H9 (cell line): Measurements from ENCODE around the gene BOLA3. TPM values are rescaled to one million over a fixed set of nuclear protein-coding genes. Genes with fewer than 3 reads are reported as not detected.

Source experiments
- DNase-seq: peaks from one replicate; pipeline ENCODE4 v3.0.0-alpha.2; 2017
- H2AFZ ChIP-seq: one replicate; pipeline ENCODE4 v1.6.1; 2013; ENCODE audit warnings: mild to moderate bottlenecking, low read length, control low read depth, moderate library complexity
- H2AK5ac ChIP-seq: 2 replicates; pipeline ENCODE4 v1.6.1; 2013; ENCODE audit warnings: low read length, control low read depth, mixed read lengths; ENCODE audit not compliant: insufficient read length
- H2BK120ac ChIP-seq: one replicate; pipeline ENCODE4 v1.6.1; 2013; ENCODE audit warnings: low read depth, mild to moderate bottlenecking, low read length, control low read depth, inconsistent platforms; ENCODE audit not compliant: poor library complexity, severe bottlenecking
- H2BK12ac ChIP-seq: 2 replicates; pipeline ENCODE4 v1.6.1; 2013; ENCODE audit warnings: low read length, control low read depth, mixed read lengths, low read depth; ENCODE audit not compliant: insufficient read length
- H2BK15ac ChIP-seq: 2 replicates; pipeline ENCODE4 v1.6.1; 2013; ENCODE audit warnings: low read depth, low read length, control low read depth
- H2BK20ac ChIP-seq: one replicate; pipeline ENCODE4 v1.6.1; 2013; ENCODE audit warnings: low read depth, mild to moderate bottlenecking, low read length, control low read depth, inconsistent platforms; ENCODE audit not compliant: poor library complexity, severe bottlenecking
- H2BK5ac ChIP-seq: 2 replicates; pipeline ENCODE4 v1.6.1; 2013; ENCODE audit warnings: low read length, control low read depth, mixed read lengths; ENCODE audit not compliant: insufficient read length
- H3K14ac ChIP-seq: 2 replicates; pipeline ENCODE4 v1.6.1; 2013; ENCODE audit warnings: low read length, control low read depth; ENCODE audit not compliant: insufficient read depth
- H3K18ac ChIP-seq: 2 replicates; pipeline ENCODE4 v1.6.1; 2013; ENCODE audit warnings: low read depth, mild to moderate bottlenecking, mixed read lengths, low read length, control low read depth; ENCODE audit not compliant: insufficient read length
- H3K23ac ChIP-seq: 2 replicates; pipeline ENCODE4 v1.6.1; 2013; ENCODE audit warnings: low read length, control low read depth, mixed read lengths, low read depth; ENCODE audit not compliant: insufficient read length
- H3K23me2 ChIP-seq: 2 replicates; pipeline ENCODE4 v1.6.1; 2013; ENCODE audit warnings: low read depth, mild to moderate bottlenecking, mixed read lengths, low read length, control low read depth; ENCODE audit not compliant: insufficient read length, poor library complexity, severe bottlenecking
- H3K27ac ChIP-seq: 2 replicates; pipeline ENCODE4 v1.5.1; 2013; ENCODE audit warnings: low read length, control low read depth, mixed read lengths, low read depth; ENCODE audit not compliant: insufficient read length
- H3K27me3 ChIP-seq: 2 replicates; pipeline ENCODE4 v1.6.1; 2013; ENCODE audit warnings: low read length, control low read depth, inconsistent platforms; ENCODE audit not compliant: insufficient read depth
- H3K4ac ChIP-seq: 2 replicates; pipeline ENCODE4 v1.6.1; 2013; ENCODE audit warnings: low read depth, mild to moderate bottlenecking, control low read depth, inconsistent platforms, low read length, moderate library complexity
- H3K4me1 ChIP-seq: 2 replicates; pipeline ENCODE4 v1.6.1; 2013; ENCODE audit warnings: low read length, control low read depth, inconsistent platforms; ENCODE audit not compliant: insufficient read depth
- H3K4me2 ChIP-seq: 2 replicates; pipeline ENCODE4 v1.6.1; 2013; ENCODE audit warnings: low read length, control low read depth, mixed read lengths; ENCODE audit not compliant: insufficient read length, insufficient read depth
- H3K56ac ChIP-seq: 2 replicates; pipeline ENCODE4 v1.6.1; 2013; ENCODE audit warnings: low read depth, mild to moderate bottlenecking, mixed read lengths, low read length, control low read depth; ENCODE audit not compliant: insufficient read length
- H3K79me1 ChIP-seq: 2 replicates; pipeline ENCODE4 v1.6.1; 2013; ENCODE audit warnings: low read depth, mild to moderate bottlenecking, moderate library complexity, low read length, control low read depth, inconsistent platforms; ENCODE audit not compliant: insufficient read depth, poor library complexity, severe bottlenecking
- H3K79me2 ChIP-seq: 2 replicates; pipeline ENCODE4 v1.6.1; 2013; ENCODE audit warnings: low read length, control low read depth, inconsistent platforms; ENCODE audit not compliant: insufficient read depth
- H3K9ac ChIP-seq: 2 replicates; pipeline ENCODE4 v1.6.1; 2013; ENCODE audit warnings: low read length, control low read depth, mixed read lengths; ENCODE audit not compliant: insufficient read length; ENCODE audit errors: extremely low read depth
- H3K9me3 ChIP-seq: one replicate; pipeline ENCODE4 v1.6.1; 2013; ENCODE audit warnings: low read depth, low read length, inconsistent platforms; ENCODE audit not compliant: control insufficient read depth
- H3T11ph ChIP-seq: one replicate; pipeline ENCODE4 v1.6.1; 2013; ENCODE audit warnings: mild to moderate bottlenecking, low read length, control low read depth, inconsistent platforms
- H4K20me1 ChIP-seq: one replicate; pipeline ENCODE4 v1.6.1; 2013; ENCODE audit not compliant: control insufficient read depth, insufficient read length, insufficient read depth
- H4K5ac ChIP-seq: 2 replicates; pipeline ENCODE4 v1.6.1; 2013; ENCODE audit warnings: low read depth, mild to moderate bottlenecking, mixed read lengths, low read length, control low read depth; ENCODE audit not compliant: insufficient read length
- H4K8ac ChIP-seq: replicated peaks from 2 replicates; pipeline ENCODE4 v1.6.1; 2013; ENCODE audit warnings: low read length, control low read depth, mixed read lengths, low read depth; ENCODE audit not compliant: insufficient read length
- H4K91ac ChIP-seq: 2 replicates; pipeline ENCODE4 v1.6.1; 2013; ENCODE audit warnings: low read depth, mild to moderate bottlenecking, moderate library complexity, mixed read lengths, low read length, control low read depth; ENCODE audit not compliant: insufficient read length
- H3K27ac Mint-ChIP-seq, 3 experiments: 2 replicates in 2 of 3; 3 replicates in 1 of 3; pipeline ENCODE4 v1.8.0; 2020 to 2021; ENCODE audit warnings: mixed read lengths in 3 of 3, mild to moderate bottlenecking in 1 of 3, moderate library complexity in 1 of 3
- H3K27me3 Mint-ChIP-seq: 2 replicates; pipeline ENCODE4 v1.8.0; 2021; ENCODE audit warnings: low read depth, mild to moderate bottlenecking, moderate library complexity, mixed read lengths
- H3K36me3 Mint-ChIP-seq, 3 experiments: 2 replicates in 2 of 3; 3 replicates in 1 of 3; pipeline ENCODE4 v1.8.0; 2020 to 2021; ENCODE audit warnings: low read depth in 3 of 3, mixed read lengths in 3 of 3; ENCODE audit not compliant: insufficient read depth in 1 of 3
- H3K4me1 Mint-ChIP-seq, 2 experiments: 2 replicates each; pipeline ENCODE4 v1.8.0; 2020; ENCODE audit warnings: mixed read lengths in 2 of 2
- H3K4me3 Mint-ChIP-seq, 2 experiments: 2 replicates in 1 of 2; 3 replicates in 1 of 2; pipeline ENCODE4 v1.8.0; 2020 to 2021; ENCODE audit warnings: mild to moderate bottlenecking in 2 of 2, mixed read lengths in 2 of 2, moderate library complexity in 1 of 2
- H3K9me3 Mint-ChIP-seq, 2 experiments: 2 replicates in 1 of 2; 3 replicates in 1 of 2; pipeline ENCODE4 v1.8.0; 2020; ENCODE audit warnings: mild to moderate bottlenecking in 2 of 2, mixed read lengths in 2 of 2, moderate library complexity in 1 of 2
- CTCF ChIP-seq: fragments of 200-600 bp; sonication (generic); conservative IDR thresholded peaks from 3 replicates; pipeline ENCODE4 v1.8.0; 2021; ENCODE audit warnings: antibody characterized with exemption, mild to moderate bottlenecking
- WGBS: extraction: QIAGEN DNeasy Blood & Tissue Kit; methylation state at CpG from one replicate; pipeline ENCODE4 v1.1.7; 2013; ENCODE audit warnings: missing lambda C conversion rate, low lambda C conversion rate, mixed read lengths; ENCODE audit not compliant: insufficient read length; ENCODE audit errors: extremely low coverage; 5-methylcytosine and 5-hydroxymethylcytosine counted together
- total RNA-seq: library from RNA; stranded (reverse); gene quantifications from 2 replicates; pipeline ENCODE4 v1.2.1, GENCODE V29; 2021

BOLA3 gene
- total RNA-seq, 1 experiment from 2014 or later = 45.0 TPM

DNA sequence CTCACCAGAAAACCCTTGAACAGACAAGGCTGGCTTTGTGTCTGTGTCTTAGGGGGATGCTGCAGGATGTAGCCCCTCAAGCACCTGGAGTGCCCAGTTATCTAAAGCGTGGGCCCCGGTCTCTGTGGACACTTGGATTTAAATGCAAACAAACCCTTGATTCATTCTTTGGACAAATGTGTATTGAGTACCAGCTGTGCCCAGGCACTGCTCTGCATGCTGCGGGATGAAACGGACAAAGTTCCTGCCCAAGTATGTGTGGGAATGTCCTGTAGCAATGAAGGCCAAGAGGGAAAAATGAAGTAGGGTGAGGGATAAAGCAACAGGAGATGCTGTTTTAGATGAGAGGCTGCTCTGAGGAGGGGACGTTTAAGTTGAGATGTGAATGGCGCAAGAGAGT, 53.9 kb downstream of the BOLA3 start:
- H3K27ac ChIP-seq = no peak overlapping the region
- no peak overlapping the region for H3K18ac ChIP-seq
- H3K4me1 Mint-ChIP-seq = peaks cover 7 to 13% of the 10 kb centered on the region in 2 experiments
- no peak for TF ChIP-seq CTCF
- no peak overlapping the region for H2BK15ac ChIP-seq
- H2AFZ ChIP-seq = no peak overlapping the region
- H3K4ac ChIP-seq = no peak overlapping the region
- H2BK20ac ChIP-seq = no peak overlapping the region
- no peak overlapping the region for H3K9ac ChIP-seq
- H4K91ac ChIP-seq = no peak overlapping the region
- H2AK5ac ChIP-seq = no peak overlapping the region
- no peak overlapping the region for H3K23ac ChIP-seq
- H3K27ac Mint-ChIP-seq = peak overlapping the region in 2 of 3 experiments; percentile 75 to 90; a peak in 4 of 7 replicates
- WGBS = no CpG with 5 or more reads among the region's 6 CpGs
- no peak overlapping the region for H2BK5ac ChIP-seq
- no peaks in the 10 kb centered on the region for H3K27me3 ChIP-seq
- H3K36me3 Mint-ChIP-seq = peaks cover 12 to 51% (median 49%) of the 10 kb centered on the region in 3 experiments; a peak in 6 of 7 replicates
- H3K79me1 ChIP-seq = no peaks in the 10 kb centered on the region
- H3K4me2 ChIP-seq = no peak overlapping the region
- no peak overlapping the region for H4K8ac ChIP-seq
- H3K4me1 ChIP-seq = no peaks in the 10 kb centered on the region
- no peaks in the 10 kb centered on the region for H3K27me3 Mint-ChIP-seq
- no peaks in the 10 kb centered on the region for H3K23me2 ChIP-seq
- no peak overlapping the region for H2BK12ac ChIP-seq
- no peaks in the 10 kb centered on the region; a peak in 1 of 5 replicates for H3K9me3 Mint-ChIP-seq
- no peak overlapping the region for H4K5ac ChIP-seq
- DNase-seq = peak; percentile 16
- no peak overlapping the region for H3T11ph ChIP-seq
- H3K56ac ChIP-seq = no peak overlapping the region
- H3K9me3 ChIP-seq = no peaks in the 10 kb centered on the region
- H4K20me1 ChIP-seq = no peaks in the 10 kb centered on the region
- no peak overlapping the region for H3K14ac ChIP-seq
- H2BK120ac ChIP-seq = no peak overlapping the region
- H3K4me3 Mint-ChIP-seq = no peak overlapping the region
- H3K79me2 ChIP-seq = no peaks in the 10 kb centered on the region
